NCI-H82 (cell line): ENCODE data around the gene KIAA0753.
"Not testable (repeated sequence)": the region's sequence is repeated elsewhere in the genome, so short reads cannot be mapped to it uniquely, and the experiment has no call there.

Experiments used
- DNase-seq: peaks from one replicate; lab custom pipeline; 2025; lab: John Stamatoyannopoulos, UW

Gene KIAA0753

DNA sequence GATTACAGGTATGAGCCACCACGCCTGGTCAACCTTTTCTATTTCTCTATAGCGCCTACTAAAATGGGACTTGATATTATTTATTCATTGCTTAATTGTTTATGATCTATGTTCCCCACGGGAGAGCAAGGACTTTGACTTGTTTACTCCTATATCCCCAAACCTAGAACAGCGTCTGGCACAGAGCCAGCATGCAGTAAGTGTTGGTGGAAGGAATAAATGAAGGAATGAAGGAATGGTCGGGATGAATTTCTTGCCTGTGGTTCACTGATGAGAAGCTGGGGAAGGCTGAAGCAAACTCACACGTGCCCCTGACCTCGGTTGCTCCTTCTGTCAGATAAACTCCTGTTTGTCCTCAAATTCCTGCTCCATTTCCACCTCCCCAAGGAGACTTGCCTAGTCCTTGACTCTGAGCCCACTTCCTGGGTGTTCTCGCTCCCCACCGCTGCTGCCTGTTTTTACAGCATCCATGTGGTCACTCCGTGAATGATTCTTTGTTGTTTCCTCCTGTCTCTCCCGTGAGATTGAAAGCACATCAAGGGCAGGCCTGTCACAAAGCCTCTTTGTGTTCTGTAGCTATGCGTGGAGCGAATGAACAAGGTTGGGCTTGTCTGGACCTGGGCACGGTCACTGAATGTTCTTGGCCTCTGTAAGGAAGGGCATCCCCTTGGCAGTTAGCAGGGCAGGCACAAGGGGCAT is 28.4 kb upstream of the KIAA0753 start:
- no peak for DNase-seq

DNA sequence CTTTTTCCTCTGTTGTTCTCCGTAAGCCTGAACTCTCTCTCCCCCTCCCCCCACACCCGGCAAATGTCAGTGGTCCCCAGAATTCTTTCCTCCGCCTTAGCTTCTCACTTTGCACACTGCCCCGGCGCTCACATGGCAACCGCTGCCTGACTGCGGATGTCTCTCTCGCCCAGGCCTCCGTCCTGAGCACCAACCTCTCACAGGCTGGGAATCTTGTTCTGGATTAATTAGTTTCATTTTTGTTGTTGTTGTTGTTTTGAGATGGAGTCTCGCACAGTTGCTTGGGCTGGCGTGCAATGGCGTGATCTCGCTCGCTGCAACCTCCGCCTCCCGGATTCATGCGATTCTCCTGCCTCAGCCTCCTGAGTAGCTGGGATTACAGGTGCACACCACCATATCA is 27.7 kb upstream of the KIAA0753 start:
- DNase-seq = no peak

DNA sequence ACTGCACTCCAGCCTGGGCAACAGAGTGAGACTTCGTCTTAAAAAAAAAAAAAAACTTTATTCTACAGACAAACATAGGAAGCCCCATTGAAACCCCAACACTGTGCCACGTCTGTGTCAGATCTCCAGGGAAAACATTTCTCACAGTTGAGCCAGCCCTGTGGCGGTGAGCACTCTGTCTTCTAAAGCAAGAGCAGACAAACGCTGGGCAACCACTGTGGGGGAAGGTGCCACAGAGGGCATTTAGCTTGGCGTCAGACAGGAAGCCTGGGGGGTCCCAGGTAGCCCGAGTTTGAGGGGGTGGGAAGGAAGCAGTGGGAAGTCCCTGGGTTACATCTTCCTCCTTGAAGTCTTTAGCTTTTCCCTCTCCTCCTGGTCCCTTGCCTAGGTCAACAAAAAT is 27.0 kb upstream of the KIAA0753 start:
- DNase-seq = no peak

DNA sequence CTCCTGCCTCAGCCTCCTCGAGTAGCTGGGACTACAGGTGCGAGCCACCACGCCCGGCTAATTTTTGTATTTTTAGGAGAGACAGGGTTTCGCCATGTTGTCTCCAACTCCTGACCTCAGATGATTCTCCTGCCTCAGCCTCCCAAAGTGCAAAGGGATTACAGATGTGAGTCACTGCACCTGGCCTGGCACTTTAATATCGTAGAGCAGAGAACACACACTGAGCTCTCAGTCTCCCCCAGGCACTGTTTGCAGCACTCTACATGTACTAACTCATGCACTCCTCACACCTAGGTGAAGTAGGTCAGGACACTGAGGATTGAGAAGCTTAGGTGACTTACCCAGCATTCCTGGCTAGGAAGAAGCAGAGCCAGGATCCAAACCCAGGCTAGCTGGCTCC is 26.0 kb upstream of the KIAA0753 start:
- DNase-seq = no peak

DNA sequence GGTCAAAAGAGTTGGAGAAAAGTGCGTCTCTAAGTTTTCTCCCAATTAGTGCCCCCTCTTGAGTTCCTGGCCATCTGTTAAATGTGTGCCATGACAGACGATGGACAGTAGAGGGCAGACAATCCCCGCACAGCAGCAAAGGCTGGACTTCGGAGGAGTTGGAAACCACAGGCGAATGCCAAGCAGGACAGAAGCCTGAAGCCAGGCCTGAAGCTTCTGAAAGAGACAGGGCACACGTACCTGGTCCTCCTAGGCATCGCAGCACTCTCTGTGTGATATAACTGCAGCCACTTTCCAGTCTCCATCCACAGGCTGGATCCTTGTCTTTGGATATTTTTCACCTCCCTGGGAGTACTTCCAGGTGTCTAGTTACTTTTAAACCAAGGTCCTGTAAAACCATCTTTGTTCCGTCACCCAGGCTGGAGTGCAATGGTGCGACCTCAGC is 25.6 kb upstream of the KIAA0753 start:
- DNase-seq = peak; percentile 85

GRCh38 chr17:6663200-6663599 is 22.7 kb upstream of the KIAA0753 start:
- DNase-seq = not testable (repeated sequence)

- DNase-seq = no peak
Measured at GRCh38 chr17:6661464-6661848, 20.9 kb upstream of the KIAA0753 start.

DNA sequence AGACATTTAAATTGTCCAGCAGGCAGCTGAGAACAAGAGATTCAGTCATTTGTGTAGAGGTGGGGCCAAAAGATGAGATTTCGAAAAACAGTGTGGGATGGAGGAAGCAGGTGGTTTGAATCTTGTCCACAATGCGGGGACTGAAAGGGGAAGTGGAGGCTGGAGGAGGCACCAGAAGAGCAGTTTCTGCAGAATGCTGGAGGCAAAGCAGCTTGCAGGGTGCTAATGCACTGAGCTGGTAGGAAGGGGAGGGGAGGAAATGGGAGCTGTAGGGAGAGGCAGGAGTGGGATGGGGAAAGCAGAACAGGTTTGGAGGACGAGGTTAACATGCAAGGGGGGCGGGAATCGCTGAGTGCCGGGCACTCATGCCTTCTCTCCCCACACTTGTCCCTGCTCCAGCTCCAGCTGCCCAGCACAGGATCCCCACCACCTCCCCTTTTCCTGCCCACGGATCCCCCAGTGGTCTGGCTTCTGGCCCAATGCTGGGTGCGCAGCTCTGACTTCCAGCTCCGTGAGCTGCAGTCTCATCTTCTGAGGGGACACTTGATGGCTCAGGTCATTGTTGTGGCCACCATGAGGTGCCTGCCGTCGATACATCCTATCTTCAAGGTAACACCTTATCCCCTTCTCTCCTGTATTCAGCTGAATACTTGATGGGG is 20.4 kb upstream of the KIAA0753 start:
- no peak for DNase-seq

GRCh38 chr17:6660101-6660500 is 19.6 kb upstream of the KIAA0753 start:
- peak; percentile 16 for DNase-seq

DNA sequence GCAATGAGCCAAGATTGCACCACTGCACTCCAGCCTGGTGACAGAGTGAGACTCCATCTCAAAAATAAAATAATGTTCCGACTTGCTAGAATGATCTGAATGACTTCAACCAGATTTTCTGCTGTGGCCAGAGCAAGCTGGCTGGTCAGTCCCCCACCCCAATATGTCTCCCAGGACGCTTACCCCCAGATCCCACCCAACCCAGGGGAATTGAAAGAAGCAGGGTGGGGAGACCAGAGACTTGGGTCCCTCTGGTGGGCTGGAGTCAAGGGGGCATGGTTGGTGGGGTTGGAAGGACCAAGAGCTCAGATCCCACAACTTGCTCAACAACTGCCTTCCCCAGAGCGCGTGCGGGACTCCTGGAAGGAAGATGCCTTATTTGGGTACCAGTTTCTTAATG is 17.9 kb upstream of the KIAA0753 start:
- not testable (repeated sequence) for DNase-seq

- no peak for DNase-seq
Measured at GRCh38 chr17:6657633-6658287, 17.2 kb upstream of the KIAA0753 start.

GRCh38 chr17:6656797-6657632 is 16.5 kb upstream of the KIAA0753 start:
- DNase-seq = peak; percentile 24

- DNase-seq = not testable (repeated sequence)
Measured at GRCh38 chr17:6655732-6656361, 15.3 kb upstream of the KIAA0753 start.

DNA sequence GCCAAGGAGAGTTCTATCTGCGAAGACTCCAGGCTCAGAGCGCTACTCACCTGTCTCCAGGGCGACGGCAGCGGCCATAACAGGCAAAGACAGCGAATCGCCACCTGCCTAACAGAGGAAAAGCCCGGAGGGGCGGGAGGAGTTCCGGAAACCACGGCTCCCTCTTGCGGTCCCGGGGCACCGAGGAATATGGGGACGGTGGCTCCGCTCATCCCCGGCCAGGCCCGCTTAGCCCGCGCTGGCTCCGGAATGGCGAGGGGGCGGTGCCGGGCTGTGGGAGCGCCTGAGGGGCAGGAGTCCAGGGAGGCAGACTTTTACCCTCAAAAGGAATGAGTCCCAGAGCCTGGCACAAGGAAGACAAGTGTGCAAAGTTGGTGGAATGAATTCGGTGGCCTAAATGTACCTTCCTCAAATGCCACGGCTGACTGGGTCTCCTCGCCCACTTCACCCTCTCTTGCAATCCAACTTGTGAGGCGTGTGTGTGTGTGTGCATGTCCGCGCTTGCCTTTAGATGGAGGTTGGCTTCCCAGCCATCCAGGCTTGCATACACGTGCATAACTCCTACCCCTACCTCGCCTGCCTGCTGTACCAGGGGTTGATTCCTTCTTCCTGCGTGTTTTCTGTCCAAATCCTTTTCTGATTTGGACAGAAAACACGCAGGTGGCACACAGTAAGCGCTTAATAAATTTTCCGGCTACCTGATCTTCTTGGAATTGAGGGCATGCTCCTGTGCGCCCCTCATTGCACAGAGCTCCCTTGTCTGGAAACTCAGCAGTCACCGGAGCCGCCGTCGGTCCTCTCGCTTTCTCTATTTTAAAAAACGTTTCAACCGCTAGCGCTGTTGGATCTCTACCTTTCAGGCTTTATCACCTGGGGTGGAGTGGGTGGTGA is 14.6 kb upstream of the KIAA0753 start:
- peak; percentile 82 for DNase-seq

- DNase-seq = peak; percentile 54
Measured at GRCh38 chr17:6651919-6652452, 11.5 kb upstream of the KIAA0753 start.

GRCh38 chr17:6651354-6651918 is 10.9 kb upstream of the KIAA0753 start, which contains the start of the genes C17orf100 and MED31:
C17orf100 (plus strand) TSS chr17:6651762; CDS start chr17:6651914, 152 bp downstream.
MED31 (minus strand) TSS chr17:6651605; CDS start chr17:6651528, 77 bp downstream.
- peak; percentile 98 for DNase-seq

DNA sequence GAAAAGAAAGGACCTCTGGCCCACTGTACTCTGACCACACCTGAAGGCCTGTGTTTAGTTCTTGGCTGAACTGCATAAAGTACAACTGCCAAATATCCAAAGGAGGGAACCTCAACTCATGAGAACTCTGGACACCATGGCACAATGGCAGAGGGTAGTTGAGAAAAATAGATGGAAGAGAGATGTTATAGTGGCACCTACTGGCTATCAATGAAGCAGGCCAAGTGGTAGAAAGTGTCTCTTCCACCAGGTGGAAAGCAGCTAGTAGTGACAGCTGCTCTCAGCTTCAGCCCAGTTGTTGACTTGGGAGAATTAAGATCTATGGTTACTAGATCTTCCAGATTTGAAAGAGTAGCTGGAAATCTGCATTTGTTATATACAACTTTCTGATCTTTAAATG is 7.7 kb upstream of the KIAA0753 start:
- DNase-seq = peak; percentile 44

GRCh38 chr17:6643451-6644125 is 3.1 kb upstream of the KIAA0753 start:
- DNase-seq = no peak

- DNase-seq = no peak
Measured at GRCh38 chr17:6642592-6642991, 2.1 kb upstream of the KIAA0753 start.
